Measurements from ENCODE around the gene BST2.

DNA sequence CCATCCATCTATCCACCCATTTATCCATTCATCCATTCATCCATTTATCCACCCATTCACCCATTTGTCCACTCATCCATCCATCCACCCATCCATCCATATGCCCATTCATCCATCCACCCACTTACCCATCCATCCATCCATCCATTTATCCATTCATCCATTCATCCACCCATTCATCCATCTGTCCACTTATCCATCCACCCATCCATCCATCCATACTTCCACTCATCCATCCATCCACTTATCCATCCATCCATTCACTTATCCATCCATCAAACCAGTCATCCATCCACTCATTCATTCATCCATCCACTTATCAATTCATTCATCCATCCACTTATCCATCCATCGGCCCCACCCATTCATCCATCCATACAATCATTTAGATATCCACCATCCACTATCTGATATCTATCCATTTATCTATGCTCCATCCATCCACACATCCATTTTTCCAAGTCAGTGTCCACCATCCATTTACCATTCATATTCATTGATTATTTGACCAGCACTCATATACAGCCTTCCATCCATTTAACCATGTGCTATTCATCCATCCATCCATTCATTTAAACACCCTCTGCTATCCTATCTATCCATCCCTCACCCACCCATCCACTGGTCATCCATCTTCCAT is 40.2 kb upstream of the BST2 start:
- TF ChIP-seq, protein P1, sequence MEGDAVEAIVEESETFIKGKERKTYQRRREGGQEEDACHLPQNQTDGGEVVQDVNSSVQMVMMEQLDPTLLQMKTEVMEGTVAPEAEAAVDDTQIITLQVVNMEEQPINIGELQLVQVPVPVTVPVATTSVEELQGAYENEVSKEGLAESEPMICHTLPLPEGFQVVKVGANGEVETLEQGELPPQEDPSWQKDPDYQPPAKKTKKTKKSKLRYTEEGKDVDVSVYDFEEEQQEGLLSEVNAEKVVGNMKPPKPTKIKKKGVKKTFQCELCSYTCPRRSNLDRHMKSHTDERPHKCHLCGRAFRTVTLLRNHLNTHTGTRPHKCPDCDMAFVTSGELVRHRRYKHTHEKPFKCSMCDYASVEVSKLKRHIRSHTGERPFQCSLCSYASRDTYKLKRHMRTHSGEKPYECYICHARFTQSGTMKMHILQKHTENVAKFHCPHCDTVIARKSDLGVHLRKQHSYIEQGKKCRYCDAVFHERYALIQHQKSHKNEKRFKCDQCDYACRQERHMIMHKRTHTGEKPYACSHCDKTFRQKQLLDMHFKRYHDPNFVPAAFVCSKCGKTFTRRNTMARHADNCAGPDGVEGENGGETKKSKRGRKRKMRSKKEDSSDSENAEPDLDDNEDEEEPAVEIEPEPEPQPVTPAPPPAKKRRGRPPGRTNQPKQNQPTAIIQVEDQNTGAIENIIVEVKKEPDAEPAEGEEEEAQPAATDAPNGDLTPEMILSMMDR (conservative IDR thresholded peaks at IDR 0.05; ENCODE audit: low read depth, low read length): no peak
- TF ChIP-seq EZH2phosphoT487 (IDR thresholded peaks at IDR 0.05; ENCODE audit: borderline replicate concordance, low read length): no peak
